GM11168 (cell line): ENCODE results near the gene CAMK1D.

Source experiments
- in situ Hi-C: fragments of 300-500 bp; cut with MboI; formaldehyde crosslinking; loops from one replicate; pipeline ENCODE4 v1.12.0; 2022; ENCODE audit warnings: low sequenced_read_pairs; ENCODE audit not compliant: unreplicated experiment

Gene CAMK1D

GRCh38 chr10:12658526-12658925 is 309.2 kb downstream of the CAMK1D start:
- in situ Hi-C loops: no loop called here

- in situ Hi-C loops: no loop called here
Observed at GRCh38 chr10:12659706-12660105, 310.4 kb downstream of the CAMK1D start.

- in situ Hi-C loops: no loop called here
Observed at GRCh38 chr10:12660812-12661211, 311.5 kb downstream of the CAMK1D start.

DNA sequence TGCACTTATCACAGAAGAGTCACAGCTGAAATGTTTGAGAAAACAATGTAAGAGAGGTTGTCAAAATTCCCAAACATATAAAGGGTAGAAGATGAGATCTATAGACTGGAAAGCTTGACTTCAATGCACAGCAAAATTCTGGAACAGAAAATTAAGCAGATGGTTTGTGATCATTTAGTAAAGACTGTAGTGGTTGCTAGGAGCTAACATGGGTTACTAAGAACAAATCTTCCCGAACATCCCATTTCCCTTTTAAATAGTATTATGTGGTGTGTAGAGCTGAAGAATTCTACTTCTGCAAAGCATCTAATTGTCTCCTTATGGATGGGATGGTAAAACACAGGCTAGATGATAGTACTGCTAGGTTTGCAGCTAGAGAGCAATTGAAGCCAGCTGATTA is 312.3 kb downstream of the CAMK1D start:
- in situ Hi-C loops: no loop called here

- in situ Hi-C loops: no loop called here
Observed at GRCh38 chr10:12663863-12664262, 314.5 kb downstream of the CAMK1D start.

DNA sequence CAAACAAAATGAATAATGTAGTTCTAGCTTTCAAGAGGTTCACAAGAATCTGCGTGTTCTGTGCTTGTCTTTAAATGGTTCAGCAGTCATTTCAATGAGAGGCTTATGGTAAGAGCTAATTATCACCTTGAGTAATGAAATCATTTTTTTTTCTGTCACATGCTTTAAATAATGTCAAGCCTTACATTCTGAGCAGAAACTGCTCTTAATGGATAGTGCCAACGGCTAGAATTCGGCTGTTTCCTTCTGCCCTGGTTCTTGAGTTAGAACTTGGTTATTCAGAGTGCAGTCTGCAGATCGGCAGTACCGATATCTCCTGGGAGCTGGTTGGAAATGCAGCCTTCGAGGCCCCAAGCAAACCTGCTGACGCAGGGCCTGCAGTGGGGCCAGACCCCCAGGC is 316.2 kb downstream of the CAMK1D start:
- in situ Hi-C loops: no loop called here

DNA sequence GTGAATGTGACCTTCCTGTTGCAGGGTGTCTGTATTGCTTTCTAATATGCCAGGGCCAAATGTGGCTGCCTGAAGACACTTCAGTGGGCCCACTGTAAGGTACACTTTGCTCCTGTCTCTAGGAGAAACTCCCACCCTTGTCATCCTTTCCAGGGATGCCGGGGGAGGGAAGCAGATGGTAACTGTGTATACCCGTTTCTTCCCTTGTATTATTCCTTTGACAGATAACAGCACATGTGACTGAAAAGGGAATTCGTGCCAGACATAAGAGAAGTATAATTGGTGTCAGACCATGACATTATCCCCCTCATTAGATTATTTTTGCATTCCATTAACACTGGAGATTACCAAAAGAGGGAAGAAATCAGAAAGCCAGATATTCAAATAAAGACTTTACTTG is 317.7 kb downstream of the CAMK1D start:
- in situ Hi-C loops: no loop called here

DNA sequence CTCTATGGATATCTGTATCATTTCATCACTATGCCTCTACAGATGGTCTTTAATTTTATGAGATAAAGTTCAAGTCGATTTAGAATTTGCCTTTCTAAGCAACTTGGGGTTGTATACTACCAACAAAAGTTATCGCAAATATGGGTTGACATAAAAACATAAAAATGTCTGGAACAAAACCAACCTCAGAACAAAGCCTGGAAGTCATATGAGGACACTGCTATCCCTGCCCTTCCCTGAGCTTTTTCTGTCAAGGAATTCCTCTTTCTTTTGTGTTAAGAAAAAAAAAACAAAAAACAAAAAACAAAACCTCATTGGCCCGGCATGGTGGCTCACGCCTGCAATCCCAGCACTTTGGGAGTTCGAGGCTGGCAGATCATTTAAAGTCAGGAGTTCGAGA is 319.3 kb downstream of the CAMK1D start:
- in situ Hi-C loops: no loop called here

- in situ Hi-C loops: no loop called here
Observed at GRCh38 chr10:12670004-12670403, 320.7 kb downstream of the CAMK1D start.

DNA sequence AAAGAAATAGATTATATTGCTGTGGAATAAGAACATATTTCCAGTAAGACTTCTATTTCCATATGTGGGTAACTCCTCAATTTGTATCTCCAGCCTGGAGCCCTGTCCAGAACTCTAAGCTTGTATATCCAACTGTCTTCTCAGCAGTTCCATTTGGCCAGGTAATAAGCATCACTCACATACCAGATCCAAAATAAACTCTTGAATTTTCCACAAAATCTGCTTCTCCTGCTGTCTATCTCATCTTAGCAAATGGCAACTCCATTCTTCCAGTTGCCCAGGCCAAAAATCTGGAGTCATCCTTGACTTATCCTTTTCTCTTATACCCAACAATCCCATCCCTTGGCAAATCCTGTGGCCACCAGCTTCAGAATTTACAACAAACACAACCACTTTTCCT is 325.8 kb downstream of the CAMK1D start:
- in situ Hi-C loops: no loop called here

DNA sequence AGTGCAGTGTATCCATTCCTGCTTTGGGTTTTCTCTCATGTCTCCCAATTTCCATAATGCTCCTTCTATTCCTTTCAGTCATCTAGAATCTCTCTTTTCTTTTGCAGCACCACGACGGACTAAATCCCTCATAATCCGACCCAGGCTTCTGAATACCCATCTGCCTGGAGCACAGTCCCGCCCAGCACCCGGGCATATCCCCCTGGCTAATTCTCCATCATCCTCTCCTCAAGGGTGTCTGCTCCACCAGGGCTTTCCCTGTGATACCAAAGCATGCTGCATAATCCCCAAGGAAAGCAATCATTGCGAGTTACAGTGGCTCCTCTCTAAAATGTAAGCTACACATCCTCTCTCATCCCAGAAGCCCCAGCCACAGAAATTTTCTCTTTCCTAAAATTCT is 330.3 kb downstream of the CAMK1D start:
- in situ Hi-C loops: no loop called here

- in situ Hi-C loops: no loop called here
Observed at GRCh38 chr10:12681252-12681651, 331.9 kb downstream of the CAMK1D start.

GRCh38 chr10:12684784-12685183 is 335.4 kb downstream of the CAMK1D start:
- in situ Hi-C loops: no loop called here

DNA sequence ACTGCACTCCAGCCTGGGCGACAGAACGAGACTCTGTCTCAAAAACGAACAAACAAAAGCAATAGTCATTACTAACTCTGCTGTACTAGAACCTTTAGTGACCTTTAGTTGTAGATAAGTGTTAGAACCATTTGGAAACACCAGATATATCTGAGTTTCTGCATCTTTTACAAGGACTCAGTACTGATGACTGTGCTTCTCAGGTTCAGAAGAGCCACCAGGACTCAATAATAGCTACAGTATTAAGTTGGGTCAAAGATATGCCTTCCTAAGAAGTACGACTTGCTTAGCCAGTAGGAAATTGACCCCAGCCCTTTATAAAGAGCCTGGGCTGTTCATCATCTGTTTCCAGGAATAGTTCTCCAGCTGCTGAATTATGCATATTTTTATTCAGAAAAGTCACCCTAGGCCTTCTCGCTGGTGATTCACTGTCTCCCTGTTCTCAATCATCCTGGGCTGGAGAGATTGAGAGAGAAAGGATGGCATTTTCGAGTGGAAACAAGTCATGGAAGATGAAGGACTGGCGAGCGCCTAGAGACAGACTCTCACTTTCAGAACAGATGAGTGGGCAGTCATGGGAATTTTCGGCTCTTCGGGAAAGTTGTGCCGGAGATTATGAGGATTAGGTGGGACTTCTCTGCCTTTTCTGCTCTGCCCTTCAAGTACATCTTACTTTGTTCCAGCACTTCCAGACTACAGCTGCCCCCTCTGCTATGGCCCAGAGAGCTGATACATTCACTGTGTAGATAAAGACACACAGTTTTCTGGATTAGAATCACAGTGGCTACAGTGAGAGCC is 336.1 kb downstream of the CAMK1D start:
- in situ Hi-C loops: no loop called here

DNA sequence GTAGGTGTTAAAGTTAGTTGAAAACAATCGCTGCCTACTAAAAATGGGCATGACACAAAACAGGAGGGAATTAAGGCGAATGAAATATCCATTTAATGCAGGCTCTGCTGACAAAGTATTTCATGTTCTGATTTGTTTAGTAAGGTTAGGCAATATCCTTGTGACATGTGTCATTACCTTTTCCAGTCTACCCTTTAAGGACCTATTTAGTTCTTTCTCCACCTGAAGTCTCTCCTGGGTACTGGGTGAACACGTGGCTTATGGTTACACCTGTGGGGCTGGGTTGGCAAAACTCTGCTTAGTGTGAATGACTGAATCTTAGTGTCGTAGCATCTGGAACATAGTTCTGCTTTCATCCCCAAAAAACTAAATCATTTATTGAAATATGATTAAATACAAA is 338.6 kb downstream of the CAMK1D start:
- in situ Hi-C loops: no loop called here

DNA sequence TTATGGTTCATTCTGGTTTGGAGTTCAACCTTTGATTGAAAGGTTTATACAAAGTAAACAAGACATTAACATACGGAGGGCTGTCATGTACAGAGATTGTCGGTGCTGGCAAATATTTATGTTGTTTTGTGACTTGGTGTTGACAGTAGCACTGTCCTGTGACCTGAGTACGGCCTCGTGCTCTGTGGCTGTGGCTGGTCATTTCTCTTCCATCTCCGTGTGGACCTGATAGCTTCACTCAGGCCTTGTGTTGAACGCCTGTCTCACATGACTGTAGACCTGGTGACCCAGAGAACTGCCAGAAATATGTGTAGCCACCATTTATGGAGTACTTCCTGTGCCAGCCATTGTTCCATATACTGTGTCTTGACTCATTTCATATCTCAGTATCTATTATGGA is 340.5 kb downstream of the CAMK1D start:
- in situ Hi-C loops: no loop called here

GRCh38 chr10:12690525-12691126 is 341.3 kb downstream of the CAMK1D start:
- in situ Hi-C loops: no loop called here

DNA sequence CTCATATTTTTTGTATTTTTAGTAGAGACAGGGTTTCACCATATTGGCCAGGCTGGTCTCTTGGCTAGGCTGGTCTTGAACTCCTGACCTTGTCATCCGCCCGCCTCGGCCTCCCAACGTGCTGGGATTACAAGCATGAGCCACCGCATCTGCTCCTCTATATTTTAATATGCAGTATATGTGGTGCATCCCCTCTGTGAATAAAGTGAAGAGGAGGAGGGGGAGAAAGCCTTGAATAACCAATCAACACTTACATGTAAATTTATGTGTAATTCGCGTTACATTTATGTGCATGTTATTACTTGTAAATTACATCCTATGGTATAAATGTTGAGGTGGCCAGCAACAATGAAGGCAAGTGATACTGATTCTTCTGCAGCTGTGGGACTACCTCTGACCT is 342.2 kb downstream of the CAMK1D start:
- in situ Hi-C loops: no loop called here

DNA sequence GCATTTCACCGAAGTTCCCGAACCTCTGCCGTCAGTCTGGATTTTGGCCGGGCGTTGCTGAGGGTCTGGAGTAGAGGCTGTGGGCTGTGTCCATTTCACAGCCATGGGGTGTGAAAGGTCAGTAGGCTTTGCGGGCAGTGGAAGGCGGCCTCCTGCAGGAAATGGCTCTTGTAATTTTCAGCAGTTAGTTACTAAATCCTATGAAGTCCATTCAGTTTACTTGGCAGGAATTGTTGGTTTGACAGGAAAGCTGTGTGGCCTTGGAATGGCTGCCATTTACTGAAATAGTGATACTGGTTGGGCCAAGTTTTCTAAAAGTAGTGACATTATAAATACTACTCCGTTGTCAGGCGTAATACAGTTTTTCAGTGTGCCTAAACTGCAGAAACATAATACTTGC is 348.4 kb downstream of the CAMK1D start:
- in situ Hi-C loops: no loop called here

DNA sequence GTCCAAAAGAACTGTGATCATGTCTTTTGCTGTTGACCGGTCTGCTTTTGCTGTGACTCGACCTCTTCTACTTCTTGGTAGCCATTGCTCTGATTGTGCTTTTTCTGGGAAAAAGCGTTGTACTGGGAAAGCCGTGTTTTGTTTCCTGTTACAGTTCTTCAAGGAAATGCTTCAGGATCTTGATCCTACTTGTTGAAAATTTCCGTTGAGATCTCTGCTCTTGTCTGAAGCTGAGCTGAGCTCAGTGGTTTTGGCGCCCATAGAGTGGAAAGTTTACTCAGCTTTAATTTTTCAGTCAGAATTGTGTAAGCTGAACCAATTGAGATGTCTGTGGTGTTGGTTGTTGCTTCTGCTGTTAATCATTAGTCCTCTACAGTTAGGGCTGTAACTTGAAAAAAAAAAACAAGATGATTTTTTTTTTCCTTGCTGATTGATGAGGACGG is 349.9 kb downstream of the CAMK1D start:
- in situ Hi-C loops: no loop called here

DNA sequence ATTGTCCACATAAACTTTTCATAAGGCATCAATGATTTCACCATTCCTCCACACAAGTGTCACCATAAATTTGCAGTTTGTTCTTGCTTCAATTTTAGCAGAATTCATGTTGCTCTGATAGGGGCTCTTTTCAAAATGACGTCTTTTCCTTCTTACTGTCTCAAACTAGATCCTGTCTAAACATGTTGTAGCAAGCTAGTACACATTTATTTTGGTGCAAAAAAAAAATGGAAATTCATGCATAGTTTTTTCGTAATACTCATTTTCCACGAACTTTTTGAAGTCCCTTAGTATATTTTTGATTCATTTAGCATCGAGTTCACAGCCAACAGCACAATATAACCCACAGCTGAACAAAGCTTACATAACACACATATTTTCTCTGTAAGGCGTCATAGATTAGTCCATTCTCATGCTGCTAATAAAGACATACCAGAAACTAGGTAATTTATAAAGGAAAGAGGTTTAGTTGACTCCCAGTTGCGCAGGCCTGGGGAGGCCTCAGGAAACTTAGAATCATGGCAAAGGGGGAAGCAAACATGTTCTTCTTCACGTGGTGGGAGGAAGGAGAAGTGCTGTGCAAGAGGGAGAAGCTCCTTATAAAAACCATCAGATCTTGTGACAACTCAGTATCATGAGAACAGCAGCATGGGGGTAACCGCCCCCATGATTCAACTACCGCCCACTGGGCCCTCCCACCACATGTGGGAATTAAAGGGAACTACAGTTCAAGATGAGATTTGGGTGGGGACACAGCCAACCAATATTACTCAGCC is 350.6 kb downstream of the CAMK1D start:
- in situ Hi-C loops: loop anchor here (10.0 kb wide), 1 partner anchor 435 kb away; no protein-coding TSS in a partner anchor
